Thyroid gland (tissue), 4 donors: Measurements from ENCODE around the gene NUP98. TPM values are rescaled to one million over a fixed set of nuclear protein-coding genes. Genes with fewer than 3 reads are reported as not detected.

Experiments
- DNase-seq, 2 donors: peaks; one replicate each; pipeline ENCODE4 v3.0.0-alpha.2; 2019
- H3K27ac ChIP-seq, 3 donors: fragments of 200-600 bp; sonication (generic); 1 replicate in 2 of 3; 2 replicates in 1 of 3; pipeline ENCODE4 v1.5.1; 2016 to 2019; ENCODE audit warnings: mild to moderate bottlenecking in 1 of 3, moderate library complexity in 1 of 3
- H3K27me3 ChIP-seq: fragments of 200-600 bp; sonication (generic); one replicate; pipeline ENCODE4 v1.5.1; 2019
- H3K36me3 ChIP-seq, 2 donors: fragments of 200-600 bp; sonication (generic); one replicate each; pipeline ENCODE4 v1.5.1; 2016 to 2019
- H3K4me1 ChIP-seq, 2 donors: fragments of 200-600 bp; sonication (generic); one replicate each; pipeline ENCODE4 v1.5.1; 2017 to 2019
- H3K4me3 ChIP-seq, 3 donors: fragments of 200-600 bp; sonication (generic); replicated peaks in 1 of 3; 1 replicate in 2 of 3; 2 replicates in 1 of 3; pipeline ENCODE4 v1.5.1; 2016; ENCODE audit warnings: mild to moderate bottlenecking in 1 of 3
- H3K9me3 ChIP-seq: fragments of 200-600 bp; sonication (generic); one replicate; pipeline ENCODE4 v1.5.1; 2017
- POLR2A ChIP-seq, 2 donors: fragments of 450-650 bp; IDR thresholded peaks; one replicate each; pipeline ENCODE4 v1.6.1; 2017; ENCODE audit warnings: antibody characterized with exemption in 2 of 2, mild to moderate bottlenecking in 2 of 2, moderate library complexity in 1 of 2
- WGBS, 2 donors: methylation state at CpG; one replicate each; pipeline ENCODE4 v1.1.5; 2017; 5-methylcytosine and 5-hydroxymethylcytosine counted together
- intact Hi-C: fragments of 100-400 bp; cut with DNase I; formaldehyde crosslinking; loops from one replicate; pipeline ENCODE4 v1.15.1; 2023
- total RNA-seq, 4 donors: library from RNA; depleted of rRNA; stranded (reverse); fragments of >200 nt; gene quantifications; one replicate each; pipeline ENCODE4 v1.2.3, GENCODE V29; 2016
- TF ChIP-seq, protein P1 (sequence below), 6 experiments: fragments of 200-600 bp in 3 of 6; fragments of 450-650 bp in 3 of 6; sonication (generic) in 3 of 6; IDR thresholded peaks; one replicate each; pipeline ENCODE4 v1.5.1; 2016 to 2019; ENCODE audit warnings: antibody characterized with exemption in 6 of 6, mild to moderate bottlenecking in 2 of 6, inconsistent platforms in 1 of 6, moderate library complexity in 1 of 6

NUP98 gene
- total RNA-seq, 4 donors from 2014 or later: 117 to 188 (median 160) TPM

DNA sequence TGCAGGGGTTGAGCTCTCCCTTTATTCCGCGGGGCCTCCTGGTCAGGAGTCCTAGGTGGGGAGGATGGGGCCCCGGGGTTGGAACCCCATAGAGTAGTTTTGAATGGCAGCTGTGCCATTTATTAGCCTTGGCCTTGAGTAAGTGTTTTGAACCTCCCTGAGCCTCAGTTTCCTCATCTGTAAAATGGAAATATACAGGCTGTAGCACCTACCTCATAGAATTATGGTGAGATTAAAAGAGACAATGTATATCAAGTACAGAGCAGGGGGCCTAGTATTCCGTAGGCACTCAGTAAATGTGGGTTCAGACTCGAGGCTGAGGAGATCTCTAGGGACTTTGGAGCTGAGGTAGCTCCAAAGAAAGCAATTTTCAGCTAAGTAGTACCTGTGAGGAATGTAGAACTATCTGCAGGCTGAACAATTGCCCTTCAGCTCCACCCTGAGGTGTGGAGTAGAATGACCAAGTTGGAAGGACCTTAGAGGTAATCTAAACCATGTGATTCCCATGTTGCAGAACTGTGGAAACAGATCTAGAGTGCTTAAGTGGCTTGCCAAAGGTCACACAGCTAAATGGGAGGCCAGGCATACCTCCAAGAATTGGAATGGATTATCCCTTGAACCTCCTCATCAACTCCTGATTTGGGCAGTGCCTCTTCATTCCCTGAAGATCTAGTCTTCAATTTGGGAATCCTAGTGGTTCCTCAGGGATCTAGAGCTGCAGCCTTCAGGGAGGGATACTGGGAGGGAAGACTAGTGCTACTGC lies 11.7 kb upstream of the NUP98 start:
- DNase-seq: peak; percentile 76 to 77
- TF ChIP-seq, protein P1, sequence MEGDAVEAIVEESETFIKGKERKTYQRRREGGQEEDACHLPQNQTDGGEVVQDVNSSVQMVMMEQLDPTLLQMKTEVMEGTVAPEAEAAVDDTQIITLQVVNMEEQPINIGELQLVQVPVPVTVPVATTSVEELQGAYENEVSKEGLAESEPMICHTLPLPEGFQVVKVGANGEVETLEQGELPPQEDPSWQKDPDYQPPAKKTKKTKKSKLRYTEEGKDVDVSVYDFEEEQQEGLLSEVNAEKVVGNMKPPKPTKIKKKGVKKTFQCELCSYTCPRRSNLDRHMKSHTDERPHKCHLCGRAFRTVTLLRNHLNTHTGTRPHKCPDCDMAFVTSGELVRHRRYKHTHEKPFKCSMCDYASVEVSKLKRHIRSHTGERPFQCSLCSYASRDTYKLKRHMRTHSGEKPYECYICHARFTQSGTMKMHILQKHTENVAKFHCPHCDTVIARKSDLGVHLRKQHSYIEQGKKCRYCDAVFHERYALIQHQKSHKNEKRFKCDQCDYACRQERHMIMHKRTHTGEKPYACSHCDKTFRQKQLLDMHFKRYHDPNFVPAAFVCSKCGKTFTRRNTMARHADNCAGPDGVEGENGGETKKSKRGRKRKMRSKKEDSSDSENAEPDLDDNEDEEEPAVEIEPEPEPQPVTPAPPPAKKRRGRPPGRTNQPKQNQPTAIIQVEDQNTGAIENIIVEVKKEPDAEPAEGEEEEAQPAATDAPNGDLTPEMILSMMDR (IDR thresholded peaks at IDR 0.05): peak in 5 of 6 experiments; percentile 39 to 79 (median 73)
- TF ChIP-seq POLR2A (IDR thresholded peaks at IDR 0.05): no peak
- H3K36me3 ChIP-seq: no peaks in the 10 kb centered on the region
- no peaks in the 10 kb centered on the region for H3K27me3 ChIP-seq
- peaks cover 13 to 20% of the 10 kb centered on the region in 2 donors for H3K4me1 ChIP-seq
- no peaks in the 10 kb centered on the region for H3K9me3 ChIP-seq
- WGBS, 2 donors: 13 to 15% methylated on average over 5 of the region's 5 CpGs
- H3K4me3 ChIP-seq: peak overlapping the region; percentile 13 to 68 (median 46)
- intact Hi-C loops: no loop called here
- peak overlapping the region; percentile 53 to 79 (median 71) for H3K27ac ChIP-seq

DNA sequence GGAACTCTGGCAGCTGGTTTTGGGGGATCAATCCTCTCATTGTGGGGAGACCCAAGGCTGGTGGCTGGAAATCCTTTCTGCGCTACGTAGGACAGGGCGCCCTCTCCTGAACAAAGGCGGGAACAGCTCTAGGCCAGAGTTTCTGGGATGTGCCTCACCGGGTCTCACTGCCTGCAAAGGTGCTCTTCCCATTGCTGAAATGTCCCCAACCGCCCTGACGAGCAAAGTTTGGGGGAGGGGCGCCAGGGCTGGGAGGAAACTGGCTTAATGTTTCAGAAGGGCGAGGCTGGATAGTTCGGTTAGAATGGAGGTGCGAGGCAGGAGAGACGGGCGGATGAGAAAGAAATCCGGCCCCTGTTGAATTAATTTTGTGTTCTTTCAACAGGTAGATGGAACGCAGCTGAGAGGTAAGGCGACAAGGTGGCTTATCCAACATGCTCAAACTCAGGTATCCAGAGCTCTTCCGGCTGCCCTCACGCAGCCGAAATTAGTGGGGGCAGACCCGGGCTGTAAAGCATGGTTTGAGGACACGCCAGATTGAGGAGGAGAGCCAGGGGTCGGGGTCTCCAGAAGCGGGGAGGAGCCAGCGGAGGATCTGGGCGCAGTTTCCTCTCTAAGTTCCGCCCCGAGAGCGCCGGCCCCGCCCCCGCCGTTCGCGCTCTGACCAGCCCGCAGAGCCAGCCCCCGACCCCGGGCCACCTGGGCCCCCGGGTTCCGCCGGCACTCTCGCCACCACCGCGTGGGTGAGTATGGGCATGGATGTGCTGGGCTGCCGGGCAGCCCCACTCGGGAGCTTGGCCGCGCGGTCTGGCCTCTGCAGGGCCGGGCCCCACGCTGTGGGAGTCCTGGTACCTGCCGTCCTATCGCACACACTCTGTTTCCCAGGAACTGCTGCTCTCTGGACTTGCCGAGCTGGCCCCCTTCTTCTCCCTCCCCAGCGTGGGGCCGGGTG lies 10.8 kb upstream of the NUP98 start, which contains the start of gene PGAP2:
PGAP2 (plus strand) TSS at position 652 of the 952 bp plus-strand sequence. CDS start 2,700 bp downstream, outside the sequence.
- H3K27ac ChIP-seq: peak within 1 kb of the TSS; percentile 53 to 79 (median 71)
- H3K4me1 ChIP-seq: peaks cover 13 to 20% of the 10 kb centered on the region in 2 donors
- intact Hi-C loops: no loop called here
- H3K4me3 ChIP-seq: peak within 1 kb of the TSS; percentile 13 to 68 (median 46)
- DNase-seq: peak; percentile 68 to 73
- no peaks in the 10 kb centered on the region for H3K27me3 ChIP-seq
- WGBS, 2 donors: 1 to 2% methylated on average over 19 to 25 of the region's 55 CpGs
- TF ChIP-seq, protein P1 (IDR thresholded peaks at IDR 0.05): peak in 5 of 6 experiments; percentile 20 to 68 (median 63)
- peak in 1 of 2 donors; percentile 16 for TF ChIP-seq POLR2A (IDR thresholded peaks at IDR 0.05)
- no peaks in the 10 kb centered on the region for H3K36me3 ChIP-seq
- no peaks in the 10 kb centered on the region for H3K9me3 ChIP-seq

DNA sequence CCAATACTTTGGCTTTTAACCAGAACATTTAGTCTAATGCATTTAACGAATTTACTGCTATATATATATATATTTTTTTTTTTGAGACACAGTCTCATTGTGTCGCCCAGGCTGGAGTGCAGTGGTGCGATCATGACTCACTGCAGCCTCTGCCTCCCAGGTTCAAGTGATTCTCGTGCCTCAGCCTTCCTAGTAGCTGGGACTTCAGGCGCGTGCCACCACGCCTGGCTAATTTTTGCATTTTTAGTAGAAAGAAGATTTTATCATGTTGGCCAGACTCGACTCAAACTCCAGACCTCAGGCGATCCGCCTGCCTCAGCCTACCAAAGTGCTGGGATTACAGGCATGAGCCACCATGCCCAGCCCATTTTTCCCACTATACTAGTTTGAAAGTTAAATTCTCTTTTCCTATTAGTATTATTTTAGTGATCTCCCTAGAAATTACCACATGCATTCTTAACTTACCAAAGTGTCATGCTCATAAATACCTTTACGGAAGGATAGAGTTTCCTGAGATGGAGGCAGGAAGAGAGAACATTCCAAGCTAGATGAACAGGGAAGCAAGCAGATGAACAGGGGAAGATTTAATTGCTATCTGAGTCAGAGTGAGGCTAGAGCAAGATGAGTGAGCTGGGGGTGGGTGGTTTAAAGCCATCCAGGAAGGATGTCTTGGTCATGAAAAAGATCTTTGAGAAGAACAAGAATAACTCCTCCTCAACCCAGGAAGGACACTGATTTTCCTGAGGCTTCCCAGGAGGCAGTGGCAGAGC lies 6.6 kb upstream of the NUP98 start:
- no peak for DNase-seq
- TF ChIP-seq POLR2A (IDR thresholded peaks at IDR 0.05): no peak
- TF ChIP-seq, protein P1 (IDR thresholded peaks at IDR 0.05): no peak
- intact Hi-C loops: no loop called here
- Histone ChIP-seq H3K36me3 (no peaks in the 10 kb centered on the region), H3K4me3 (no peak overlapping the region), H3K27ac (no peak overlapping the region), H3K9me3 (no peaks in the 10 kb centered on the region), H3K27me3 (no peaks in the 10 kb centered on the region), H3K4me1 (peaks cover 9 to 12% of the 10 kb centered on the region in 2 donors)
- WGBS, 2 donors: 84% methylated on average over 11 of the region's 11 CpGs

DNA sequence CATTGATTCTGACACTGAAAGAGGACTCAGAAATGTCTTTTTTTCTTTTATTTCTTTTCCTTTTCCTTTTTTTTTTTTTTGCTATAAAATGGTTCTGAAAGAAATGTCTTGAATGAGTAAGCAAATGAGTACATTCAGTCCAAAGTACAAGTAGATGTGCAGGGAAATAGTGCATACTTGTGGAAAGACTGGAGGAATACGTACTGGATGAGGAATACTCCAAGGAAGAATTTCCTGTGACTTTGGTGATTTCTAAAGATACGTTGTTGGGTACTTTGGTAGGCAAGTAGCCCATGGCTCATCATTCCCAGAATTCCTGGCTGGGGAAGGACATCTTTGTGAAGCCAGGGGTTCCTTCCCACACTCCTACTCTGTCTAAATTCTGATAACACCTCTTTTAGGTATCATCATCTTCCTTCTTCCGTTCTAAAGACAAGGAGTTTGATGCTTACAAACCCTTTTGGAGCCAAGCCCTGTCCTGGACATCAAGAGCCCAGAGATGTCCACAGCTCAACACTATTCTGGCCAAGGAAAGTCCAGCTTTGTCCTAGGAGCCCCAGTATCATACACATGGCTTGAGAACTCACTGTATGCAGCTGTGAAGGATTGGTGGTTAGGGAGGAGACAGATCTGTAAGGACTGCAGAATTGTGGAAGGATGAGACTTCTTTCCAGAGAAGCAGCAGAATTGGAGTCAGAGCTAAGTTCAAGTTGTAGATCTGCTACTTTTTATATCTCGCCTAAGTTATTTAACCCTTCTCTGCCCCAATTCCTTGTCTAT lies 4.8 kb upstream of the NUP98 start:
- WGBS, 2 donors: 61 to 62% methylated on average over 4 of the region's 4 CpGs
- DNase-seq: no peak
- Histone ChIP-seq H3K9me3 (no peaks in the 10 kb centered on the region), H3K36me3 (no peaks in the 10 kb centered on the region), H3K4me3 (no peak overlapping the region), H3K27me3 (no peaks in the 10 kb centered on the region), H3K27ac (peak overlapping the region in 1 of 3 donors; percentile 36), H3K4me1 (peaks cover 9 to 12% of the 10 kb centered on the region in 2 donors)
- TF ChIP-seq, protein P1 (IDR thresholded peaks at IDR 0.05): no peak
- intact Hi-C loops: no loop called here
